ENCODE results near the gene MDP1. TPM values are rescaled to one million over a fixed set of nuclear protein-coding genes. Genes with fewer than 3 reads are reported as not detected.
A peak's percentile ranks its signal among the peaks of the same experiment; 100 is the strongest.

Gene MDP1
- total RNA-seq, 1 experiment from 2014 or later, result 12.6 TPM

DNA sequence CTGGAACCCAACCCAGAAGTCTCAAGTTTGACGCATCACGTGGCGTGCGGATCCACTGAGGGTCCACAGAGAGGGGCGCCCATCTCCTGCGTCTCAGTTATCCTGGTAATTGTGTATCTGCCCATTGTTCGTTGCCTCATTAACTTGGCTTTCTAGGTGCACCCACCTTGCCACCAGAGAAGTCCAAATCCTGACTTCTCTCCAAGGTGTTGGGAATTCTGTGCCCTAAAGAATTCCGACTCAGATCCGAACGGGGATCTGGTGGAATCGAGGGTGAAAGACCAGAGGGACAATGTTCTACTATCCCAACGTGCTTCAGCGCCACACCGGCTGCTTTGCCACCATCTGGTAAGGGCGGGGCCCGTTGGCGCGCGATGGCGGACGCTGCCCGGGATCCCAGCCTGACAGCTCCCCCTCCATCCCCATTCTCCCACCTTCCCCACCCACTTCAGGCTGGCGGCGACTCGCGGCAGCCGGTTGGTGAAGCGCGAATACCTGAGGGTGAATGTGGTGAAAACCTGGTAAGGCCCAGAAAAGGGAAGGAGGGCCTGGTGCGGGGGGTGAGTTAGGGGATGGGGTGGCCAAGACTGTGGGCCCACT, 43.5 kb downstream of the MDP1 start (continued):
- TF ChIP-seq E2F1 (CRISPR knock-in tag; IDR thresholded peaks at IDR 0.05), result no peak
- no peak for TF ChIP-seq MYBL2 (CRISPR knock-in tag; IDR thresholded peaks at IDR 0.05)
- no peak for TF ChIP-seq FOXP1 (CRISPR knock-in tag; IDR thresholded peaks at IDR 0.05; ENCODE audit: borderline replicate concordance)
- no peak for TF ChIP-seq HMGXB4 (CRISPR knock-in tag; IDR thresholded peaks at IDR 0.05)
- TF ChIP-seq ZNF416 (CRISPR knock-in tag; IDR thresholded peaks at IDR 0.05), result no peak
- no peak for TF ChIP-seq GTF2I (CRISPR knock-in tag; conservative IDR thresholded peaks at IDR 0.05)
- TF ChIP-seq, protein P1, sequence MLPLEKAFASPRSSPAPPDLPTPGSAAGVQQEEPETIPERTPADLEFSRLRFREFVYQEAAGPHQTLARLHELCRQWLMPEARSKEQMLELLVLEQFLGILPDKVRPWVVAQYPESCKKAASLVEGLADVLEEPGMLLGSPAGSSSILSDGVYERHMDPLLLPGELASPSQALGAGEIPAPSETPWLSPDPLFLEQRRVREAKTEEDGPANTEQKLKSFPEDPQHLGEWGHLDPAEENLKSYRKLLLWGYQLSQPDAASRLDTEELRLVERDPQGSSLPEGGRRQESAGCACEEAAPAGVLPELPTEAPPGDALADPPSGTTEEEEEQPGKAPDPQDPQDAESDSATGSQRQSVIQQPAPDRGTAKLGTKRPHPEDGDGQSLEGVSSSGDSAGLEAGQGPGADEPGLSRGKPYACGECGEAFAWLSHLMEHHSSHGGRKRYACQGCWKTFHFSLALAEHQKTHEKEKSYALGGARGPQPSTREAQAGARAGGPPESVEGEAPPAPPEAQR (CRISPR knock-in tag; IDR thresholded peaks at IDR 0.05), result no peak
- no peak for TF ChIP-seq CREB1 (CRISPR knock-in tag; IDR thresholded peaks at IDR 0.05)
- TF ChIP-seq FOXK1 (CRISPR knock-in tag; IDR thresholded peaks at IDR 0.05), result no peak
- no peak for TF ChIP-seq KAT7 (CRISPR knock-in tag; IDR thresholded peaks at IDR 0.05; ENCODE audit: borderline replicate concordance)
- no peak for TF ChIP-seq ZNF138 (CRISPR knock-in tag; conservative IDR thresholded peaks at IDR 0.05)
- TF ChIP-seq ZNF396 (CRISPR knock-in tag; IDR thresholded peaks at IDR 0.05; ENCODE audit: borderline replicate concordance), result no peak
- TF ChIP-seq ZNF671 (CRISPR knock-in tag; IDR thresholded peaks at IDR 0.05), result no peak
- TF ChIP-seq TCF7 (CRISPR knock-in tag; IDR thresholded peaks at IDR 0.05; ENCODE audit: low read depth), result no peak
- no peak for TF ChIP-seq AFF4 (CRISPR knock-in tag; IDR thresholded peaks at IDR 0.05; ENCODE audit: borderline replicate concordance)
- TF ChIP-seq ETV6 (CRISPR knock-in tag; IDR thresholded peaks at IDR 0.05), result no peak
- peak; percentile 69 for TF ChIP-seq USF2 (CRISPR knock-in tag; IDR thresholded peaks at IDR 0.05)
- no peak for TF ChIP-seq NFYB (CRISPR knock-in tag; conservative IDR thresholded peaks at IDR 0.05; ENCODE audit: low read depth)
- no peak for TF ChIP-seq AR (CRISPR knock-in tag; IDR thresholded peaks at IDR 0.05)
- TF ChIP-seq, protein P2, sequence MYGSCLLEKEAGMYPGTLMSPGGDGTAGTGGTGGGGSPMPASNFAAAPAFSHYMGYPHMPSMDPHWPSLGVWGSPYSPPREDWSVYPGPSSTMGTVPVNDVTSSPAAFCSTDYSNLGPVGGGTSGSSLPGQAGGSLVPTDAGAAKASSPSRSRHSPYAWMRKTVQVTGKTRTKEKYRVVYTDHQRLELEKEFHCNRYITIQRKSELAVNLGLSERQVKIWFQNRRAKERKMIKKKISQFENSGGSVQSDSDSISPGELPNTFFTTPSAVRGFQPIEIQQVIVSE (CRISPR knock-in tag; IDR thresholded peaks at IDR 0.05; ENCODE audit: borderline replicate concordance), result no peak
- TF ChIP-seq, protein P3, sequence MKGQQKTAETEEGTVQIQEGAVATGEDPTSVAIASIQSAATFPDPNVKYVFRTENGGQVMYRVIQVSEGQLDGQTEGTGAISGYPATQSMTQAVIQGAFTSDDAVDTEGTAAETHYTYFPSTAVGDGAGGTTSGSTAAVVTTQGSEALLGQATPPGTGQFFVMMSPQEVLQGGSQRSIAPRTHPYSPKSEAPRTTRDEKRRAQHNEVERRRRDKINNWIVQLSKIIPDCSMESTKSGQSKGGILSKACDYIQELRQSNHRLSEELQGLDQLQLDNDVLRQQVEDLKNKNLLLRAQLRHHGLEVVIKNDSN (CRISPR knock-in tag; IDR thresholded peaks at IDR 0.05), result peak; percentile 77
- no peak for TF ChIP-seq CTCF (IDR thresholded peaks at IDR 0.05)

Measured in WTC11 (cell line).